Ishikawa (cell line): ENCODE measurements around the gene KCNQ5.

Source experiments
- CEBPB ChIP-seq: IDR thresholded peaks from 2 replicates; pipeline ENCODE4 v1.6.1; 2012
- CREB1 ChIP-seq: IDR thresholded peaks from 2 replicates; pipeline ENCODE4 v1.6.1; 2012; ENCODE audit warnings: low read depth
- EGR1 ChIP-seq: IDR thresholded peaks from 2 replicates; pipeline ENCODE4 v1.6.1; 2012
- EP300 ChIP-seq: IDR thresholded peaks from 2 replicates; pipeline ENCODE4 v1.6.1; 2012; ENCODE audit warnings: borderline replicate concordance
- FOXM1 ChIP-seq: IDR thresholded peaks from 2 replicates; pipeline ENCODE4 v1.6.1; 2012; ENCODE audit warnings: low read depth, borderline replicate concordance
- NFIC ChIP-seq: IDR thresholded peaks from 2 replicates; pipeline ENCODE4 v1.6.1; 2012
- RAD21 ChIP-seq: IDR thresholded peaks from 2 replicates; pipeline ENCODE4 v1.6.1; 2012; ENCODE audit warnings: low read depth
- REST ChIP-seq: IDR thresholded peaks from 2 replicates; pipeline ENCODE4 v1.6.1; 2012; ENCODE audit warnings: low read depth, mild to moderate bottlenecking
- TAF1 ChIP-seq: IDR thresholded peaks from 2 replicates; pipeline ENCODE4 v1.6.1; 2012; ENCODE audit warnings: low read depth, mild to moderate bottlenecking
- TCF12 ChIP-seq: IDR thresholded peaks from 2 replicates; pipeline ENCODE4 v1.6.1; 2012; ENCODE audit warnings: low read depth
- TEAD4 ChIP-seq: IDR thresholded peaks from 2 replicates; pipeline ENCODE4 v1.6.1; 2012
- YY1 ChIP-seq: IDR thresholded peaks from 2 replicates; pipeline ENCODE4 v1.6.1; 2012; ENCODE audit warnings: low read depth
- ZBTB7A ChIP-seq: IDR thresholded peaks from 2 replicates; pipeline ENCODE4 v1.6.1; 2012; ENCODE audit warnings: low read depth
- TF ChIP-seq, protein P1 (sequence below): IDR thresholded peaks from 2 replicates; pipeline ENCODE4 v1.6.1; 2012
- TF ChIP-seq, protein P2 (sequence below): IDR thresholded peaks from 2 replicates; pipeline ENCODE4 v1.6.1; 2012

Gene KCNQ5

GRCh38 chr6:73200735-73201134 is 578.9 kb downstream of the KCNQ5 start:
- TF ChIP-seq, protein P1, sequence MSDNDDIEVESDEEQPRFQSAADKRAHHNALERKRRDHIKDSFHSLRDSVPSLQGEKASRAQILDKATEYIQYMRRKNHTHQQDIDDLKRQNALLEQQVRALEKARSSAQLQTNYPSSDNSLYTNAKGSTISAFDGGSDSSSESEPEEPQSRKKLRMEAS: no peak
- TF ChIP-seq TEAD4: no peak
- TF ChIP-seq TCF12: no peak

DNA sequence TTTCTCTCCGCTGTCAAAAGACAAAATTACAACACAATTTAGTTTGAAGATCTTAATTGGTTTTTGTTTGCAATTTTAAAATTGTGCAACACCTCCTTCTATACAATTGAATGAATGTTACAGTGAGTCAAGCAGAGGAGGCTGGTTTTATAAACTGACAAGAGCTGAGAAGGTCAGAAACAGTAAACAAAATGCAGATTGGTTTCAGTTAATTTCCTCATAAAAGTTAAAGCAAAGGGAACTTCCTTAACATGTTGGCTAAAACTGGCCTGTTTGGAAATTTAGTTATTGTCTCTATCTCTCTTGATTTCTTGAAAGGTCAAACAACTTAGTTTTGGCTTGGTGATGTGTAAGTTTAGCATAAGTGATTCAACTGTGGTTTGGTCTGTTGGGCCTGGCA is 581.2 kb downstream of the KCNQ5 start:
- no peak for TF ChIP-seq CEBPB
- no peak for TF ChIP-seq RAD21
- TF ChIP-seq CREB1: no peak

DNA sequence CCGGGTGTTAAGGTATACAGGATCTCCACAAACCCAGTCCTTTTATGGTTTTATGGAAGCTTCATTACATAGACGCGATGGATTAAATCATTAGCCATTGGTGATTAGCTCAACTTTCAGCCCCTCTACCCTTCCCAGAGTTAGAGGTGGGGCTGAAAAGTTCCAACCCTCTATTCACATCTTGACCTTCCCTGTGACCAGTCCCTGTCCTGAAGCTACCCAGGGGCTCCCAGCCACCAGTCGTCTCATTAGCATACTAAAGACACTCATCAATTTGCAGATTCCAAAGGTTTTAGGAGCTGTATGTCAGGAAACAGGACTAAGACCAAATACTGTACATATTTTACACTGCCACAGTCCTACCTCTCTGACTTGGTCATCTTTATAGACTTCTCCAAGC is 582.4 kb downstream of the KCNQ5 start:
- TF ChIP-seq TEAD4 (no peak), EGR1 (no peak), CEBPB (no peak), FOXM1 (no peak), TCF12 (no peak), REST (no peak), NFIC (no peak), YY1 (no peak), RAD21 (no peak), EP300 (no peak), ZBTB7A (no peak), TAF1 (no peak), CREB1 (no peak)
- TF ChIP-seq, protein P1: no peak
- TF ChIP-seq, protein P2, sequence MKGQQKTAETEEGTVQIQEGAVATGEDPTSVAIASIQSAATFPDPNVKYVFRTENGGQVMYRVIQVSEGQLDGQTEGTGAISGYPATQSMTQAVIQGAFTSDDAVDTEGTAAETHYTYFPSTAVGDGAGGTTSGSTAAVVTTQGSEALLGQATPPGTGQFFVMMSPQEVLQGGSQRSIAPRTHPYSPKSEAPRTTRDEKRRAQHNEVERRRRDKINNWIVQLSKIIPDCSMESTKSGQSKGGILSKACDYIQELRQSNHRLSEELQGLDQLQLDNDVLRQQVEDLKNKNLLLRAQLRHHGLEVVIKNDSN: no peak

DNA sequence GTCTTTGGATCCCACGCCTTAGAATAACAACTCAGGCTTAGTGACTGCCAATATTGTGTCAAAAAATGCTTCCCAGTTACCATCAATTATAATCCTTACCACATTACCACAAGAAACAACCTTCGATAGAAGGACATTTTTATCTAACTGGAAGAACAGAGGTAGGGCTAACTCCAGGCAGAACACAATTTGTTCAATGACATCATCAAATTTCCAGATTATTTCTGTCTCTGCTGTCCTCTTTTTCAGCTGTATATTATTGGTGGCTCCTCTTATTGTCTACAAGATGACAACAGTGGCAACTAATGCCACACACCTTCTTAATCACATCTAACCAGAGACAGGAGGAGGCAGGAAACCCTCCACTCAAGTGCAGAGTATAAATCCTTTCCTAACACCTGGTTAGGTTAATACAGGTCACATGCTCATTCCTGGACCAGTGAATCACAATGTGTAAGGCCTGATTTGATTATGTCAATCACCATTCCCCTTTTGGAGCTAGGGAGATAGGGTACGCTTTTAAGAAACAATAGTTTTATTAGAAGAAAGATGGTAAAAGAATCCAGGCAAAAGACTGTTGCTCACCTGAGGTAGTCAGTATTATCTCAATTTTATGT is 585.5 kb downstream of the KCNQ5 start:
- TF ChIP-seq ZBTB7A (no peak), NFIC (no peak), EP300 (no peak), RAD21 (no peak), TEAD4 (no peak), YY1 (no peak), TAF1 (no peak), FOXM1 (no peak), REST (no peak), TCF12 (no peak), CREB1 (no peak), EGR1 (no peak), CEBPB (no peak)
- TF ChIP-seq, protein P2: no peak
- TF ChIP-seq, protein P1: no peak

- no peak for TF ChIP-seq NFIC
- TF ChIP-seq, protein P2: no peak
- no peak for TF ChIP-seq EGR1
Measured at GRCh38 chr6:73209117-73209516, 587.3 kb downstream of the KCNQ5 start.

- TF ChIP-seq REST (no peak), CREB1 (no peak), EP300 (no peak), EGR1 (no peak), TEAD4 (no peak), TAF1 (no peak), ZBTB7A (no peak), TCF12 (no peak), FOXM1 (no peak), NFIC (no peak), CEBPB (no peak), RAD21 (no peak), YY1 (no peak)
- TF ChIP-seq, protein P2: no peak
- TF ChIP-seq, protein P1: no peak
Measured at GRCh38 chr6:73216859-73217258, 595.0 kb downstream of the KCNQ5 start.
